Activated naive CD4-positive, alpha-beta T cell treated with anti-CD3 and anti-CD28 coated beads for 36 hours (primary cell): ENCODE data around the gene ANKRD27. TPM values are rescaled to one million over a fixed set of nuclear protein-coding genes. Genes with fewer than 3 reads are reported as not detected.
A peak's percentile ranks its signal among the peaks of the same experiment; 100 is the strongest.
"Not testable (repeated sequence)": the region's sequence is repeated elsewhere in the genome, so short reads cannot be mapped to it uniquely, and the experiment has no call there.

Source experiments
- CTCF ChIA-PET: fragments of 350-600 bp; sonication (Branson Sonifier 250); formaldehyde crosslinking; loops from one replicate; lab custom pipeline; 2021; ENCODE audit warnings: antibody characterized with exemption; lab: Charles Lee
- DNase-seq: peaks from one replicate; pipeline ENCODE4 v3.0.0-alpha.2; 2020
- H3K27ac Mint-ChIP-seq: one replicate; pipeline ENCODE4 v1.8.0; 2021; ENCODE audit warnings: mild to moderate bottlenecking, mixed read lengths
- H3K27me3 Mint-ChIP-seq: one replicate; pipeline ENCODE4 v1.8.0; 2021; ENCODE audit warnings: low read depth, mixed read lengths
- H3K36me3 Mint-ChIP-seq: one replicate; pipeline ENCODE4 v1.8.0; 2021; ENCODE audit warnings: low read depth, mixed read lengths
- H3K4me1 Mint-ChIP-seq: one replicate; pipeline ENCODE4 v1.8.0; 2021; ENCODE audit warnings: low read depth, mixed read lengths
- H3K4me3 Mint-ChIP-seq: one replicate; pipeline ENCODE4 v1.8.0; 2021; ENCODE audit warnings: mild to moderate bottlenecking, moderate library complexity, mixed read lengths
- H3K9me3 Mint-ChIP-seq: one replicate; pipeline ENCODE4 v1.8.0; 2021; ENCODE audit warnings: mixed read lengths
- intact Hi-C: fragments of 100-400 bp; cut with micrococcal nuclease; formaldehyde crosslinking; loops from one replicate; pipeline ENCODE4 v1.15.1; 2023
- total RNA-seq, 2 experiments: library from RNA; stranded (reverse); gene quantifications; one replicate each; pipeline ENCODE4 v1.2.3, GENCODE V29; 2021

Gene ANKRD27
- total RNA-seq: 10 to 100 TPM; 28.8 to 29.7 TPM

DNA sequence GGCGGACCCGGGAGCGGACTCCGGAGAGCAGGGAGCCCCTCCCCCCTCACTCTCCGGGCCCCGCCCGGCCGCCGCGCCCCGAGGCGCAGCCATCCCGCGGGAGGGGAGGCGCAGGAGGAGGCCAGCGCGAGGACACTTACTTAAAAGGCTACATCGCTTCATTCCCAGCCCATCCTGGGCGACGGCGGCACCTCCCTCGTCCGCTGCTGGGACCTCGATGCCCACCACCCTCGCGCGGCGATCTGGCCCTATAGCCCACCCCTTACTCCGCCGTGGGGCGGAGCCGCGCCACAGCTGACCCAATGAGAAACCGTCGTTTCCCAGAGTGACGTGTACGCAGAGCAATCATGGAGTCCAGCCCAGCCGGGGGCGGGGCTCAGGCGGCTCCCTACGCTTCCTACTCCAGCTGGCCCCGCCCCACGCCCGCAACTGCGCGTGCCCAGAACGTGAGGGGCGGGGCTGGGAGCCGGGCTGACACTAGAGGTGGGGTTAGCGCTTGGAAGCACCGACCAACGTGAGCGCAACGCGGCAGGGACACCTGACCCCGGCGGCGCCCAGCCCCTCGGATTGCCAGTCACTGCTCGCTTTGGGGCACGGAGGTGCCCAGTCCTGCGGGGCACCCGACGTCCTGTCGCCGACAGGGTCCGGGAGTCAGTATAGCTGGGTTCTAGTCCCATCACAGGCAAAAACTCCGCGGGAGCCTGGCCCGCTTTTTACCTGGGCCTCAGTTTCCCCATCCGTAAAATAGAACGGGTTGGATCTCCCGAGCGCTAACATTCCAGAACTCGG lies at the start of gene ANKRD27:
Gene ANKRD27 (minus strand): TSS at position 250 of the 789 bp plus-strand sequence. CDS start 16,165 bp downstream, outside the sequence.
- Mint-ChIP-seq H3K4me1 (peaks cover 22% of the 10 kb centered on the region), H3K9me3 (no peaks in the 10 kb centered on the region), H3K27me3 (peaks cover 14% of the 10 kb centered on the region), H3K27ac (peak within 1 kb of the TSS; percentile 46), H3K4me3 (peak within 1 kb of the TSS; percentile 89), H3K36me3 (no peaks in the 10 kb centered on the region)
- CTCF ChIA-PET: no interaction called here
- intact Hi-C loops: loop anchor here (1.0 to 5.0 kb wide), 8 partner anchors 16 to 502 kb away; partner anchors contain the start of genes CEP89, DPY19L3, NUDT19 and PDCD5
- DNase-seq: peak; percentile 97

DNA sequence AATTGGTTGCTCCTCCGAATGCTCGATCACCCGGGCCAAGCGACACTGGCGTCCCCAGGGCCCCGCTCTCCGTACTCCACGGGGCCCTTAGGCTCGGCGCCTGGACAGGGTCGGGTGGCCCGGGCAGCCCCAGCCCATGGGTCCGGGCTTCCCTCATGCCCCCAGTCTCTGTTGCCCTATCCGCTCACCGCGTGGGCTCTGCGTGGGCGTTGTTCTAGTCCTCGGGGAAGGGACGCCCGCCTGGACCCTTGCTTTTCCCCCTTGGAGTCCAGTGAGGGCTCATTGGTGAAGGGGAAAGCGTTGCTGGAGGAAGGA lies 45.9 kb upstream of the ANKRD27 start:
- Mint-ChIP-seq H3K4me3 (no peak overlapping the region), H3K9me3 (no peaks in the 10 kb centered on the region), H3K4me1 (no peaks in the 10 kb centered on the region), H3K27me3 (no peaks in the 10 kb centered on the region), H3K36me3 (no peaks in the 10 kb centered on the region), H3K27ac (no peak overlapping the region)
- CTCF ChIA-PET: no interaction called here
- no peak for DNase-seq
- intact Hi-C loops: no loop called here

- DNase-seq: no peak
- H3K27me3 Mint-ChIP-seq: no peaks in the 10 kb centered on the region
- CTCF ChIA-PET: no interaction called here
- intact Hi-C loops: no loop called here
- H3K4me3 Mint-ChIP-seq: no peak overlapping the region
- H3K4me1 Mint-ChIP-seq: no peaks in the 10 kb centered on the region
- no peak overlapping the region for H3K27ac Mint-ChIP-seq
- peaks cover under 1% of the 10 kb centered on the region for H3K36me3 Mint-ChIP-seq
- no peaks in the 10 kb centered on the region for H3K9me3 Mint-ChIP-seq
Measured at GRCh38 chr19:32720216-32720935, 45.4 kb upstream of the ANKRD27 start.

GRCh38 chr19:32719611-32720059 lies 44.7 kb upstream of the ANKRD27 start, which contains the start of gene TDRD12:
Gene TDRD12, plus strand, starts transcription at chr19:32719767. Its CDS starts 306 bp downstream, at chr19:32720073.
- intact Hi-C loops: no loop called here
- CTCF ChIA-PET: no interaction called here
- no peaks in the 10 kb centered on the region for H3K9me3 Mint-ChIP-seq
- H3K4me3 Mint-ChIP-seq: no peak within 1 kb of the TSS
- peaks cover 8% of the 10 kb centered on the region for H3K36me3 Mint-ChIP-seq
- H3K27ac Mint-ChIP-seq: no peak within 1 kb of the TSS
- no peaks in the 10 kb centered on the region for H3K27me3 Mint-ChIP-seq
- DNase-seq: no peak
- H3K4me1 Mint-ChIP-seq: no peaks in the 10 kb centered on the region

- CTCF ChIA-PET: interaction anchor here (0.7 kb wide), 1 partner anchor 10 kb away, joined by 3 read pairs; no protein-coding TSS in a partner anchor
- H3K27ac Mint-ChIP-seq: no peak overlapping the region
- no peak for DNase-seq
- H3K36me3 Mint-ChIP-seq: peaks cover 12% of the 10 kb centered on the region
- no peaks in the 10 kb centered on the region for H3K9me3 Mint-ChIP-seq
- intact Hi-C loops: no loop called here
- no peaks in the 10 kb centered on the region for H3K4me1 Mint-ChIP-seq
- H3K27me3 Mint-ChIP-seq: no peaks in the 10 kb centered on the region
- no peak overlapping the region for H3K4me3 Mint-ChIP-seq
Measured at GRCh38 chr19:32718286-32718685, 43.3 kb upstream of the ANKRD27 start.

GRCh38 chr19:32717496-32717895 lies 42.5 kb upstream of the ANKRD27 start:
- CTCF ChIA-PET: no interaction called here
- intact Hi-C loops: no loop called here
- H3K27ac Mint-ChIP-seq: no peak overlapping the region
- peaks cover 16% of the 10 kb centered on the region for H3K36me3 Mint-ChIP-seq
- H3K4me1 Mint-ChIP-seq: no peaks in the 10 kb centered on the region
- no peak for DNase-seq
- no peaks in the 10 kb centered on the region for H3K27me3 Mint-ChIP-seq
- no peak overlapping the region for H3K4me3 Mint-ChIP-seq
- H3K9me3 Mint-ChIP-seq: no peaks in the 10 kb centered on the region

DNA sequence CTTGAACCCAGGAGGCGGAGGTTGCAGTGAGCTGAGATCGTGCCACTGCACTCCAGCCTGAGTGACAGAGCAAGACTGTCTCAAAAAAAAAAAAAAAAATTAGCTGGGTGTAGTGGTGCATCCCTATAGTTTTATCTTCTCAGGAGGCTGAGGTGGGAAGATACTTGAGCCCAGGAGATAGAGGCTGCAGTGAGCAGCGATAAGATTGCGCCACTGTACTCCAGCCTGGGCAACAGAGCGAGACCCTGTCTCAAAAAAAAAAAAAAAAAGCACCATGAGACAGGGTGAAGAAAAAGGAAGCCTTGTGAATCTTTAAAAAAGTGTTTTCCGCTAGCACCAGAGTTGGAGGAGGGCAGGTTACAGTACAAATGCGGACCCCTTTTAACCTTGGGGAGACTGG lies 41.2 kb upstream of the ANKRD27 start:
- H3K27ac Mint-ChIP-seq, H3K27me3 Mint-ChIP-seq, H3K4me3 Mint-ChIP-seq, intact Hi-C loops, DNase-seq, H3K9me3 Mint-ChIP-seq, H3K4me1 Mint-ChIP-seq: not testable (repeated sequence)
- CTCF ChIA-PET: interaction anchor here (0.6 kb wide), 1 partner anchor 51 kb away, joined by 4 read pairs; no protein-coding TSS in a partner anchor
- peaks cover 16% of the 10 kb centered on the region for H3K36me3 Mint-ChIP-seq

DNA sequence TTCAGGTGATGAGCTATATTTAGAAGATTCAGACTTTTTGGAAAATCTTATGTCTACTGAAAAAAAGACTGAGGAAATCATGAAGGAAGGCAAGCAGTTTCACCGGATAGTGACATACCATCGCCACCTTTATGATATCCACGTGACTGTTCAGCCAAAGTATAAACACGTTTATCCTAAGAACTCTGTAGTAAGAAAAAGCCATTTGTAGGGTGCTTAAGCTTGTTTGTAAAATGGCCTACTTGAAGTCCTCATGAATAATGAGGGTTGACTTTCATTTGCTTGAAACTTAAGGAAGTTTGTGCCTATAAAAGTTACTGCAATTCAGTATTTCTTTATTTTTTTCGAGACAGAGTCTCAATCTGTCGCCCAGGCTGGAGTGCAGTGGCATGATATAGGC lies 36.8 kb upstream of the ANKRD27 start:
- Mint-ChIP-seq H3K4me1 (peaks cover 13% of the 10 kb centered on the region), H3K27ac (no peak overlapping the region), H3K27me3 (no peaks in the 10 kb centered on the region), H3K4me3 (no peak overlapping the region), H3K9me3 (no peaks in the 10 kb centered on the region), H3K36me3 (peaks cover 35% of the 10 kb centered on the region)
- CTCF ChIA-PET: no interaction called here
- no peak for DNase-seq
- intact Hi-C loops: no loop called here

DNA sequence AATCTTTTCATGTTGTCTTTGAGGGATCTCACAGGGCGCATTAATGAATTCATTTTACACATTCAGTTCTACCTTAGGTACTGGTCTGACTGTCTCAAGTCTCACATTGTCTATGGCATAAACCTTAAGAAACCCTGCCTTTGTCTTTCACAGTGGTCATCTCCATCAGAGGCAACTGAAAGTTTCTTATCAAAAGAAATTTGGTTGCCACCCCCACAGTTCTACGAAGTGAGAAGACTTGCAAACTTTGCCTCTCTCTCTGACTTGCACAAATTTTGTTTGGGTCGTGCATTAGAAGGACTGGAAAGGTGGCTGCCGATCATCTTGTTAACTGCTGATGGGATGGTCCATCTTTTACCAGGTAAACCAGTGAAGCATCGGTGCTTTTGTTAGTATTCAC lies 34.1 kb upstream of the ANKRD27 start:
- peaks cover 37% of the 10 kb centered on the region for H3K36me3 Mint-ChIP-seq
- no peak overlapping the region for H3K4me3 Mint-ChIP-seq
- CTCF ChIA-PET: interaction anchor here (0.6 to 1.2 kb wide), 2 partner anchors 9 to 88 kb away, joined by 3 to 4 read pairs; no protein-coding TSS in a partner anchor
- H3K9me3 Mint-ChIP-seq: peaks cover 4% of the 10 kb centered on the region
- H3K27me3 Mint-ChIP-seq: no peaks in the 10 kb centered on the region
- DNase-seq: no peak
- no peak overlapping the region for H3K27ac Mint-ChIP-seq
- intact Hi-C loops: no loop called here
- peaks cover 16% of the 10 kb centered on the region for H3K4me1 Mint-ChIP-seq

GRCh38 chr19:32708457-32708856 lies 33.5 kb upstream of the ANKRD27 start:
- Mint-ChIP-seq H3K27me3 (no peaks in the 10 kb centered on the region), H3K4me3 (no peak overlapping the region), H3K4me1 (peaks cover 16% of the 10 kb centered on the region), H3K9me3 (peaks cover 7% of the 10 kb centered on the region), H3K36me3 (peaks cover 40% of the 10 kb centered on the region), H3K27ac (peak overlapping the region; percentile 64)
- intact Hi-C loops: loop anchor here (1.0 kb wide), 1 partner anchor 15 kb away; no protein-coding TSS in a partner anchor
- CTCF ChIA-PET: interaction anchor here (0.7 to 1.2 kb wide), 2 partner anchors 10 to 32 kb away, joined by 3 read pairs; no protein-coding TSS in a partner anchor
- DNase-seq: peak; percentile 80

GRCh38 chr19:32704006-32704405 lies 29.0 kb upstream of the ANKRD27 start:
- H3K27me3 Mint-ChIP-seq, intact Hi-C loops, DNase-seq, H3K27ac Mint-ChIP-seq, CTCF ChIA-PET, H3K4me3 Mint-ChIP-seq: not testable (repeated sequence)
- Mint-ChIP-seq H3K9me3 (peaks cover 11% of the 10 kb centered on the region), H3K36me3 (peaks cover 65% of the 10 kb centered on the region), H3K4me1 (peaks cover 20% of the 10 kb centered on the region)

DNA sequence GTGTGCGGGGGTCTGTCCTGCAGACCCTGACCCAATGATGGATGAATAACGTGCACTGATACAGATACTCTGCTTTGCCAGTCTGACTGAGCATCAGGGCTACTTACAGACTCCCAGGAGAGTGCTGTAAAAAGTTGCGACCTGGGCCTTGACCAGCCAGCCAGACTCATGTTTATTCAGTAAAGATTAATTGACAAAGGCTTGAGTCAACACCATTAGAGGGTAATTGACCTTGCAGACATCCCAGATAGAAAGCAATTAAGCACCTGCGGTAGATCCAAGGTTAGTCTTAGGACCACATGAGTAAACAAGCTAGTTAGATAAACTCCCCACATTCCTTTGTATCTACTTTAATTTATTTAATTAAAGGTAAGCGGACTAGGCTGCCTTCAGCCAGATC lies 27.0 kb upstream of the ANKRD27 start:
- intact Hi-C loops: no loop called here
- H3K4me3 Mint-ChIP-seq: no peak overlapping the region
- DNase-seq: no peak
- H3K36me3 Mint-ChIP-seq: peaks cover 76% of the 10 kb centered on the region
- CTCF ChIA-PET: no interaction called here
- H3K27ac Mint-ChIP-seq: no peak overlapping the region
- H3K4me1 Mint-ChIP-seq: peaks cover 21% of the 10 kb centered on the region
- H3K27me3 Mint-ChIP-seq: no peaks in the 10 kb centered on the region
- peaks cover 11% of the 10 kb centered on the region for H3K9me3 Mint-ChIP-seq
